Upper lobe of left lung (tissue), 4 donors: ENCODE results near the gene ANKS4B.

Source experiments
- CTCF ChIP-seq, 6 experiments: fragments of 450-650 bp in 4 of 6; fragments of 200-600 bp in 2 of 6; sonication (generic) in 2 of 6; IDR thresholded peaks; one replicate each; pipeline ENCODE4 v1.5.1; 2016 to 2019; ENCODE audit warnings: antibody characterized with exemption in 6 of 6
- EP300 ChIP-seq, 4 donors: sonication (generic); formaldehyde crosslinking; IDR thresholded peaks; one replicate each; pipeline ENCODE4 v1.5.1; 2017; ENCODE audit warnings: antibody characterized with exemption in 4 of 4, control low read depth in 2 of 4
- POLR2AphosphoS5 ChIP-seq, 2 donors: sonication (generic); formaldehyde crosslinking; IDR thresholded peaks; one replicate each; pipeline ENCODE4 v1.5.1; 2017; ENCODE audit warnings: antibody characterized with exemption in 2 of 2

GRCh38 chr16:21192991-21193390 is 40.5 kb upstream of the ANKS4B start:
- TF ChIP-seq CTCF (IDR thresholded peaks at IDR 0.05), result no peak
- no peak for TF ChIP-seq POLR2AphosphoS5 (IDR thresholded peaks at IDR 0.05)
- TF ChIP-seq EP300 (IDR thresholded peaks at IDR 0.05), result no peak
